ENCODE results near the gene SPTBN1.

Gene SPTBN1

DNA sequence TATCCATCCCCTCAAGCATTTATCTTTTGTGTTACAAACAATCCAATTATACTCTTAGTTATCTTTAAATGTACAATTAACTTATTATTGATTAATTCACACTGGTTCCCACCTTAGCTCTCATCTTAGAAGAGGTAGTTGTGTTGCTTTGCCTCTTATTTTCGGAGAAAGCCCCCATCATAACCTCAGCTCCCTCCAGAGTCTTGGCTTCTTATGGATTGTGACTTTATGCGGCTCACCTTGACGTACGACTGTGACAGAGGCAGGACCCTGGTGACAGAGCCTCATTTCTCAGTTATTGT lies 132.9 kb downstream of the SPTBN1 start:
- H3K27me3 Mint-ChIP-seq: no peaks in the 10 kb centered on the region
- H3K9me3 Mint-ChIP-seq: no peaks in the 10 kb centered on the region
- H3K4me3 Mint-ChIP-seq: peak overlapping the region; percentile 60
- H3K4me1 Mint-ChIP-seq (ENCODE audit: low read depth): peaks cover 91% of the 10 kb centered on the region
- no peaks in the 10 kb centered on the region for H3K36me3 Mint-ChIP-seq (ENCODE audit: low read depth)
- H3K27ac Mint-ChIP-seq: peak overlapping the region; percentile 94
- no peak for DNase-seq

- Mint-ChIP-seq H3K4me1 (ENCODE audit: low read depth) (peaks cover 88% of the 10 kb centered on the region), H3K9me3 (no peaks in the 10 kb centered on the region), H3K27ac (peak overlapping the region; percentile 94), H3K36me3 (ENCODE audit: low read depth) (no peaks in the 10 kb centered on the region), H3K4me3 (peak overlapping the region; percentile 60), H3K27me3 (no peaks in the 10 kb centered on the region)
- DNase-seq: no peak
These were observed 133.5 kb downstream of the SPTBN1 start for GRCh38 chr2:54589340-54590215.

DNA sequence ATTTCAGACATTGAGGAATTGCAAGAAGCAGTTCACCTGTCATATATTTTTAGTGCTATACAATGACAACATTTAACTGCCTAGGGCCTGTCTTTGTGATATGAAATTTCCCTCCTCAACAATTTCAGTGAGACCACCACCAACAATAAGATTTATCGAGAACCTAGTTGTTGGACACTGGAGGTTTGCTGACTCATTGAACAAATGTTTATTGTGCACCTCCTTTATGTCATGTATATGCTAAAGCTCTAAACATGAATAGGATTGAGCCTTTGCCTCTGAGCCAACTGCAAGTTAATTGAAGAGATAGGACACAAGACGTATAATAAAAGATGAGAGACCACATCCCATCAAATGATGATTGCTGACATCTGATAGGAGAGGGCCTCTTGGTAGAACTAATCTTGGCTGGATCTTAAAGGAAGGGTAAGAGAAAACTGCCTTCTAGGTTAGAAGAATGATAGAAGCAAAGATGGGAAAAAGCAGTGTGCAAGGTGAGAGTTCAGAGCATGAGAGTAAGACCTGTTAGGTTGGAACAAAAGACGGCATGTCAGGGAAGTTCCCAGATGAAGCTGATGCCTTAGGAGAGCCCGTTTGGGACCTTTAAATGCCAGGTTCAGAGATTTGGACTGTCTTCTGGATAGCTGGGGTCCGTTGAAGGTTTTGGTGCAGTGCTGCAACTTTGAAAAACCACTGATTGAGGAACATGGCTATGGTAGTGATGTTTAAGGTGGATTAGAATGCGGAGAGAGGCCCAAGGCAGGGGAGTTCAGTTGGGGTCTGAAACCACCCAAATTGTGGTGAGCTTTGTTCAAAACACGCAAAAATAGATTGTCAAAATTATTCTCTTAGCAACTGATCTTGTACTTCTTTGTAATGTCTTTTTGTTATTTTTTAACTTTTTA lies 134.3 kb downstream of the SPTBN1 start:
- Mint-ChIP-seq H3K4me3 (peak overlapping the region; percentile 19), H3K27ac (peak overlapping the region; percentile 90), H3K36me3 (ENCODE audit: low read depth) (no peaks in the 10 kb centered on the region), H3K4me1 (ENCODE audit: low read depth) (peaks cover 86% of the 10 kb centered on the region), H3K27me3 (no peaks in the 10 kb centered on the region), H3K9me3 (no peaks in the 10 kb centered on the region)
- DNase-seq: no peak

DNA sequence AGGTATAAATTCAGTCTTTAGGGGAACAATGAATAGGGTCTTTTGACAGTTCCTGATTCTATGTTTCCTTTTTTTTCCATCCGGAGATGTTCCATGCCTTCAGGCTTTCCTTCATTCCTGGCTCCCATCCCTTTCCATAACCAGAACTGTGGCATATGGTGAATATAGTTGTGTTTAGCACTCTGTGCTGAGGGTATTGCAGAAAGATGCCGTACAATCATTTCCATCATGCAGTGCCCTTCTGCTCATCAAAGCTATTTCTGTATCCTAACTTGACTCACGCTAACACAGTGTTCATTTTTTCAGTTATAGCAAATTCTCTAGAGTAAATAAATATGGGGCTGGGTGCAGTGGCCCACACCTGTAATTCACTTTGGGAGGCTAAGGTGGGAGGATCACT lies 135.4 kb downstream of the SPTBN1 start:
- no peaks in the 10 kb centered on the region for H3K27me3 Mint-ChIP-seq
- H3K9me3 Mint-ChIP-seq: no peaks in the 10 kb centered on the region
- no peak for DNase-seq
- H3K4me3 Mint-ChIP-seq: no peak overlapping the region
- H3K36me3 Mint-ChIP-seq (ENCODE audit: low read depth): no peaks in the 10 kb centered on the region
- H3K4me1 Mint-ChIP-seq (ENCODE audit: low read depth): peaks cover 87% of the 10 kb centered on the region
- H3K27ac Mint-ChIP-seq: peak overlapping the region; percentile 90

DNA sequence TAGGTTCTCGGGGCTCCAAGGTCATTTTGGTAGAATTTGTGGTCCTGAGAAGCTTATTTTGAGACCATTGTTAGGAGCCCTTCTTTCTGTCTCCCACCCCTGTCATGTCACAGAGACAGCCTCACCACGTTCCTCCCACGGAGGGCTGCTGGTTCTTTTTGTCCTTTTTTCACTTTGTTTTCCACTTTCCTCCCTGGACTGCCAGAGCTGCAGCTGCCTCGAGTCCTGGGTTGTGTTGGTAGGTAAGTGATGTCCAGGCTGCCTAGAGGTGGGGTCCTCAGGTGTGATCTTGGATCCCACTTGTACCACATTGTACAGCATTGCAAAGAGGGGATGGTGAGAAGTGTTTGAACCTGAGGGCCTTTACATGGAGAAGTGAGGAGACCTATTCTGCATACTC lies 137.1 kb downstream of the SPTBN1 start:
- Mint-ChIP-seq H3K9me3 (no peaks in the 10 kb centered on the region), H3K27me3 (no peaks in the 10 kb centered on the region), H3K36me3 (ENCODE audit: low read depth) (no peaks in the 10 kb centered on the region), H3K27ac (peak overlapping the region; percentile 84), H3K4me1 (ENCODE audit: low read depth) (peaks cover 87% of the 10 kb centered on the region), H3K4me3 (no peak overlapping the region)
- no peak for DNase-seq

- Mint-ChIP-seq H3K4me3 (no peak overlapping the region), H3K4me1 (ENCODE audit: low read depth) (peaks cover 88% of the 10 kb centered on the region), H3K27ac (peak overlapping the region; percentile 12), H3K27me3 (no peaks in the 10 kb centered on the region), H3K9me3 (no peaks in the 10 kb centered on the region), H3K36me3 (ENCODE audit: low read depth) (peaks cover 4% of the 10 kb centered on the region)
- DNase-seq: no peak
These were observed 137.9 kb downstream of the SPTBN1 start for GRCh38 chr2:54594048-54594447.

- Mint-ChIP-seq H3K27me3 (no peaks in the 10 kb centered on the region), H3K27ac (peak overlapping the region; percentile 96), H3K4me1 (ENCODE audit: low read depth) (peaks cover 89% of the 10 kb centered on the region), H3K9me3 (no peaks in the 10 kb centered on the region), H3K36me3 (ENCODE audit: low read depth) (peaks cover 16% of the 10 kb centered on the region), H3K4me3 (no peak overlapping the region)
- no peak for DNase-seq
These were observed 139.2 kb downstream of the SPTBN1 start for GRCh38 chr2:54595161-54595803.

DNA sequence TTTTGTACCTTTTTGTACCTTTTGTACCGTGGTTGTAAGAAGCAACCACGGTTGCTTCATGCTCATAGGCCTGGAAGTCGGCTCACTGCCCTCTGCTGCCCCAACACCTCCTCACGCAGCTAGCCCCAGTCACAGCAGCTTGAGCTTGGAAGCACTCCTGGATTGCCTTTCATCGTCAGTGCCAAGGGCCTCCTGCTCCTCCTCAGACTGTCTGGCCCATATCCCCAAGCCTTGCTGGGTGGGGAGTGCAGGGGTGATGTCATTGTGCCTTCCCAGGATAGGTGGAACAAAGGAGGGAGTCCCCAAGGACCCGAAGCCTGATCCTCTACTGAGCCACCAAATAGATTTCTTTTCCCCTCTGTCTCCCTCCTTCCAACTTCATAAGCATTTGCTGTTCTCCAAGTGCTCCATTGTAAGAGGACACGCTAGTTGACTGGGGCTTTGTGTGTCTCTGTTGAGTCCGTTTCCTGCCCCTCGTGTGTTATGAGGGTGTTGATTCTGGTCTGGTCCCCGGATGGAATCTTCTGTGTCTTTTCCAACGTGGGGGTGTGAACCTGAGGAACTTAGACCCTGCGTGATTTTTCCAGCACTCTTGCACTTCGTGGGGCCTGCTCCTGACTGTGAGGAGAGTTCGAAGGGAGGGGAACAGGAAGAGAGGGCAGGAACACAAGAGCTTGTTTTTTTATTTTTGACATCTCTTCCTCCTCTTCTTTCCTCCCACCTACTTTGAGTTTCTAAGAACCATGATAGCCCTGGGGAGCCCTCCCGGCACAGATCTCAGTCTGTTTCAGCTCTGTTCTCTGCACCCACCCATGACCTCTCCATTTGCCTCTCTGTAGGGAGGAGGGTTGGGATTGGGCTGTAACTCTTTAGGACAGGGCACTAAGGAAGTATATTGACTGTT lies 140.1 kb downstream of the SPTBN1 start:
- no peaks in the 10 kb centered on the region for H3K27me3 Mint-ChIP-seq
- H3K27ac Mint-ChIP-seq: peak overlapping the region; percentile 96
- peaks cover 23% of the 10 kb centered on the region for H3K36me3 Mint-ChIP-seq (ENCODE audit: low read depth)
- peak overlapping the region; percentile 74 for H3K4me3 Mint-ChIP-seq
- no peak for DNase-seq
- H3K4me1 Mint-ChIP-seq (ENCODE audit: low read depth): peaks cover 87% of the 10 kb centered on the region
- no peaks in the 10 kb centered on the region for H3K9me3 Mint-ChIP-seq

- Mint-ChIP-seq H3K27ac (peak overlapping the region; percentile 96), H3K36me3 (ENCODE audit: low read depth) (peaks cover 23% of the 10 kb centered on the region), H3K4me1 (ENCODE audit: low read depth) (peaks cover 89% of the 10 kb centered on the region), H3K9me3 (no peaks in the 10 kb centered on the region), H3K27me3 (no peaks in the 10 kb centered on the region), H3K4me3 (peak overlapping the region; percentile 74)
- DNase-seq: no peak
These were observed 141.2 kb downstream of the SPTBN1 start for GRCh38 chr2:54597153-54597848.

- no peak overlapping the region for H3K4me3 Mint-ChIP-seq
- H3K36me3 Mint-ChIP-seq (ENCODE audit: low read depth): peaks cover 23% of the 10 kb centered on the region
- H3K27ac Mint-ChIP-seq: peak overlapping the region; percentile 96
- H3K27me3 Mint-ChIP-seq: no peaks in the 10 kb centered on the region
- peaks cover 90% of the 10 kb centered on the region for H3K4me1 Mint-ChIP-seq (ENCODE audit: low read depth)
- no peaks in the 10 kb centered on the region for H3K9me3 Mint-ChIP-seq
- DNase-seq: no peak
These were observed 142.5 kb downstream of the SPTBN1 start for GRCh38 chr2:54598347-54599325.

- Mint-ChIP-seq H3K4me3 (no peak overlapping the region), H3K27ac (peak overlapping the region; percentile 71), H3K9me3 (no peaks in the 10 kb centered on the region), H3K27me3 (no peaks in the 10 kb centered on the region), H3K4me1 (ENCODE audit: low read depth) (peaks cover 94% of the 10 kb centered on the region), H3K36me3 (ENCODE audit: low read depth) (peaks cover 23% of the 10 kb centered on the region)
- no peak for DNase-seq
These were observed 143.2 kb downstream of the SPTBN1 start for GRCh38 chr2:54599326-54599710.

GRCh38 chr2:54599914-54600313 lies 143.8 kb downstream of the SPTBN1 start:
- no peaks in the 10 kb centered on the region for H3K27me3 Mint-ChIP-seq
- H3K4me1 Mint-ChIP-seq (ENCODE audit: low read depth): peaks cover 98% of the 10 kb centered on the region
- H3K36me3 Mint-ChIP-seq (ENCODE audit: low read depth): peaks cover 23% of the 10 kb centered on the region
- H3K27ac Mint-ChIP-seq: peak overlapping the region; percentile 71
- no peak overlapping the region for H3K4me3 Mint-ChIP-seq
- DNase-seq: no peak
- no peaks in the 10 kb centered on the region for H3K9me3 Mint-ChIP-seq

All from activated T-cell treated with anti-CD3 and anti-CD28 coated beads, Interleukin-2, amount 50 U/mL, for 24 hours (primary cell).